HL-60 (cell line): ENCODE results near the gene RAP1GAP2.

Experiments used
- CTCF ChIP-seq: IDR thresholded peaks from one replicate; pipeline ENCODE4 v1.5.1; 2011; ENCODE audit warnings: low read length, control low read depth, inconsistent platforms; ENCODE audit not compliant: insufficient read depth
- GABPA ChIP-seq: IDR thresholded peaks from 2 replicates; pipeline ENCODE4 v1.6.1; 2012; ENCODE audit warnings: low read depth
- POLR2AphosphoS5 ChIP-seq: IDR thresholded peaks from 2 replicates; pipeline ENCODE4 v1.6.1; 2012; ENCODE audit warnings: low read depth
- REST ChIP-seq: IDR thresholded peaks from 2 replicates; pipeline ENCODE4 v1.6.1; 2012; ENCODE audit warnings: low read depth; ENCODE audit not compliant: insufficient replicate concordance
- SPI1 ChIP-seq: IDR thresholded peaks from 2 replicates; pipeline ENCODE4 v1.6.1; 2012; ENCODE audit warnings: low read depth, mild to moderate bottlenecking, borderline replicate concordance

- TF ChIP-seq REST (no peak), CTCF (no peak), POLR2AphosphoS5 (no peak), GABPA (no peak), SPI1 (no peak)
Observed at GRCh38 chr17:2865228-2865627, 69.0 kb downstream of the RAP1GAP2 start.
